HG03571 (cell line): ENCODE results near the gene MRPL51.
"Not testable (repeated sequence)": the region's sequence is repeated elsewhere in the genome, so short reads cannot be mapped to it uniquely, and the experiment has no call there.

Source experiments
- ATAC-seq: cut with Tn5 transposase; IDR thresholded peaks from one replicate; pipeline ENCODE4 v1.9.1; 2021; ENCODE audit not compliant: unreplicated experiment

The MRPL51 gene

DNA sequence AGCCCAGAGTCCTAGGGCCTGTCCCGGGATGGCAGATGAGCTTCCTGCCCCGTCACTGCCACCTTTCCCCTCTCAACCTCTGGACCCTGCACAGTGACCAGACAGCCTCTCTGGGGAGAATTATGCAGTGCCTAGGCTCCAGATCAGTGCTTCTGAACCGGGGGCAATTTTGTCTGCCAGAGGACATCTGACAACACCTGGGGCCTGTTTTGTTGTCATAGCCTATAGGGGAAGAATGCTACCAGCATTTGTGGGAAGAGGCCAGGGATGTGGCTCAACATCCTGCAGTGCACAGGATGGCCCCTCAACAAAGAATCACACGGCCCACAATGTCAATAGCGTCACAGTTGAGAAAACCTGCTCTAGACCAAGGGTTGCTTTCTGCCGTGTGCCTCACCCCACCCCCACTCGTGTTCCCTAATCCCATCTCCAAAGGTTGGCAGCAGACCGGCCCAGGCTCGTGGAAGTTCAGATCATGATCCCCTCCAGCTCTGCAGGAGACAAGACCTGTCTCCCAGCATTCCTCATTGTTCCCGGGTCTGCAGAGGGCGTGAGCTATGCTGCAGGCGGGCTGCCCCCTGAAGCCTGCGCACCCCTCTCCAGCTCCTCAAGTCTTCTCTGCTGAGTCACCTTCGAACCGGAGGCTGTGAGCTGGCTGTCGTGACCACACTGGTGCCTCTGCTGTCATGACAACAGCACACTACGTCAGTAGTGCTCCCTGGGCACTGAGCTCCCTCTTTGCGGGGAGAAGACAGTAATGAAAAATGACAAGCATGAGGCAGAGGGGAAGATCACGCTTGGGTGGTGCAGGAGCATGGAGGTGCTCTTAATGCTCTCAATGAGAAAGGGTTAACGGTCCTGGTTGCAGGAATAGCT lies 39.2 kb upstream of the MRPL51 start:
- no peak for ATAC-seq

DNA sequence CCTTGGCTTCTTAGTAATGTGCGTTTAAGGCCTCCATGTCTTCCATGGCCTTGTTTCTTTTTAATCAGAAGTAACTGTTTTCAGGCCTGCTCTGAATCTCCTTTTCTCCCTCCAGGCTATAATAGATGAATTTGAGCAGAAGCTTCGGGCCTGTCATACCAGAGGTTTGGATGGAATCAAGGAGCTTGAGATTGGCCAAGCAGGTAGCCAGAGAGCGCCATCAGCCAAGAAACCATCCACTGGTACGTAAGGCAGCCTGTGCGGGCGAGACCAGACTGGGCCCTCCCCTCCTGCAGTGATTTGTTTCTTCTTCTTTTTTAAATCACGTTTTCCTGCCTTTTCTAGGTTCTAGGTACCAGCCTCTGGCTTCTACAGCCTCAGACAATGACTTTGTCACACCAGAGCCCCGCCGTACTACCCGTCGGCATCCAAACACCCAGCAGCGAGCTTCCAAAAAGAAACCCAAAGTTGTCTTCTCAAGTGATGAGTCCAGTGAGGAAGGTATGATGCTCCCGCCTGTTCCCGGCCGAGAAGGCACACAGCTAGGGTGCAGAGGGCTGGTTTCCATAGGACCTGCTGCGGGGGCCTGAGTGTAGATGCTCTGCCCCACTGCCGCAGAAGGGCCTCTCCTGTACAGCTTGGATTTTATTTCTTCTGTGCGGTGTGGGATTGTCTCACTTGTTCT lies 37.7 kb upstream of the MRPL51 start:
- ATAC-seq, result no peak

DNA sequence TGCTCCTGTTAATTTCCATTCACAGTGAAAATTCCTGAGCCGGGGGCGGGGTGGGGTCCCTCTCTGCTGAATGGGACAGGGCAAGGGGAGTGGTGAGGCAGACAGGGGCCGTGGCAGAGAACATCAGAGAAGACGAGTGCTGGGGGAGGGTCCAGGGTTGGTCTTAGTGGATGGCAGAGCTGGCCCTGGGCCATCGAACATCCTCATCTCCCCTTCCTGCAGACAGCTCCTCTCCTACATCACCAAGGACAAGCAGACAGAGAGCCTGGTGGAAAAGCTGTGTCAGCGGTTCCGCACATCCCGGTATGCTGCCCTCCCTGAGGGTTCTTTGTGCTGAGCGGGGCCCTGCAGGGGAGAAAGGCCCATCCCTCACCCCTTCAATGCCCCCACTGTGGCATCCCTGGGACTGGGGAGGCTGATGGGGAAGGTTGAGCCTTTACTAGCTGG lies 36.3 kb upstream of the MRPL51 start:
- no peak for ATAC-seq

DNA sequence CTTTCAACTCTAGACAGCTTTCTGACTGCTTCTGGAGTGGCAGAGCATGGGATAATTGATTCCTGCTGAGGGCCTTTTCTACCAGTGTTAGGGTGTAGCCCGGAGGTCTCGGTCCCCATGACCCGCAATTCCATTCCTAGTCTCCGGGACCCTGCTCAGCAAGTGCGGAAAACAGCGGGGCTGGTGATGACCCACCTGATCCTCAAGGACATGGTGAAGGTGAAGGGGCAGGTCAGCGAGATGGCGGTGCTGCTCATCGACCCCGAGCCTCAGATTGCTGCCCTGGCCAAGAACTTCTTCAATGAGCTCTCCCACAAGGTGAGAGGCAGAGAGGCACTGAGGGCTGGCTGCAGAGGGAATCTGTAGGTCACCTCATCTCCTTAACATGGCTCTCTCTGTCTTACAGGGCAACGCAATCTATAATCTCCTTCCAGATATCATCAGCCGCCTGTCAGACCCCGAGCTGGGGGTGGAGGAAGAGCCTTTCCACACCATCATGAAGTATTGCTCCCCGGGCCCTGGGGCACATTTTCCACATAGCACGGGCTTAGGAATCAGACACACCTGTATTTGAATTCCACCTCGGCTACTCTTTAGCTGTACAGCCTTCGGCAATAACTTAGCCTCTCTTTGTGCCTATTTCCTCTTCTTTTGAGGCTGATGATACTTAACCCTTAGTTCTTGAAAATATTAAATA lies 35.6 kb upstream of the MRPL51 start:
- no peak for ATAC-seq

- ATAC-seq, result no peak
Observed at GRCh38 chr12:6527711-6528110, 34.6 kb upstream of the MRPL51 start.

DNA sequence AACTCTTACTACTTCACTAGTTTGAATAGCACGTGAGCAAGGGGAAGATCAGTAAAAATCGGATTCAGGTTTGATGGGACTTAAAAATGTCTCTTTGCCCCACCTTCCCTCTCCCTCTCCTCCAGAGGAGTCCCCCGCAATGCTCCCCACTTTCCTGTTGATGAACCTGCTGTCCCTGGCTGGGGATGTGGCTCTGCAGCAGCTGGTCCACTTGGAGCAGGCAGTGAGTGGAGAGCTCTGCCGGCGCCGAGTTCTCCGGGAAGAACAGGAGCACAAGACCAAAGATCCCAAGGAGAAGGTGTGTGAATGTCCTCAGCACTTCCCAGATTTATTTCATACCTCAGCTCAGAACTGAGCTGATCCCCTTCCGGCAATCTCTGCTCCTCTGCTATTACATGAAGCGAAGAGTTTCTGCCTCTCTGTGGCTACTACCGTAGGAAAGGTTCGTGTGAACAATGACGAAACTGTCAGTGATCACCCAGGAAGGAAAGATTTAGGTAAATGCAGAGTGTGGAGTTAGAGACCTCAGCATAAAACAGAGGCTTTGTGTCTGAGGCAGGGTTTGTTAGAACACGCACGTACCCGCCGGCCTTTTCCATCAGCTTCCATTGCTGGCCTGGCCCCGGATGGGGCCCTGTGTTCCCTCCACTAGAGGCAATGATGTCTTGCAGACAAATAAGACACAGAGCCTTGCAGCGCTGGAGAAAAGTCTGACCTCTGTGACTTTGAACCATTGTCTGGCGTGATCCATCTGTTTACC lies 33.9 kb upstream of the MRPL51 start:
- ATAC-seq, result no peak

DNA sequence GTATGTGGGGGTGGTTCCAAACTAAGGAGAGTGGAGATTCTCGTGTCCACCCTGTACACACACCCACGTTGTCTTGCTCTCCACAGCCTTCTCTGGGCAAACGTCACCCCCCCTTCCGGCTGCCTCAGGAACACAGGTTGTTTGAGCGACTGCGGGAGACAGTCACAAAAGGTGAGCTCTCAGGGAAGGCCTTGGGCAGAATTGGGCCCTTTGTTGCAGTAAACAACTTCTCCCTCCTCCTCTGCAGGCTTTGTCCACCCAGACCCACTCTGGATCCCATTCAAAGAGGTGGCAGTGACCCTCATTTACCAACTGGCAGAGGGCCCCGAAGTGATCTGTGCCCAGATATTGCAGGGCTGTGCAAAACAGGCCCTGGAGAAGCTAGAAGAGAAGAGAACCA lies 33.1 kb upstream of the MRPL51 start:
- ATAC-seq, result no peak

DNA sequence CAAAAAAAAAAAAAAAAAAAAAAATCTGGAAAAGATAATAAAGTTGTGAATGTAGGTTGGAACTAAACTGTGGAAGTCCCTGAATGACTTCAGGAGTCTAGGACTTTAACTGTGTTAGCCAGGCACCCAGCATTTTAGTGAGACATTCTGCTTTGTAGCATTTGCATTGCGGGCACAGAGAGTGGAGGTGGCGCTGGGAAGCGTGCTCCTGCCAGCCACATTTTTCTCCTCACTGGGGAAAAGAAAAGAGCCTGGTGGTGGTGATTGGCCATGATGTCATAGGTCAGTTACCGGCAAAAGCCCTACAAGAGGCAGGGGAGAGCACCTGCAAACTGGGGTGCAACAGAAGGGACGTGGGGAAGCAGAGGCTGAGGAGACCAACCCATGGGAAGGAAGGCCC lies 31.6 kb upstream of the MRPL51 start:
- ATAC-seq, result no peak

- ATAC-seq, result no peak
Observed at GRCh38 chr12:6523708-6524107, 30.6 kb upstream of the MRPL51 start.

- no peak for ATAC-seq
Observed at GRCh38 chr12:6522193-6522592, 29.1 kb upstream of the MRPL51 start.

DNA sequence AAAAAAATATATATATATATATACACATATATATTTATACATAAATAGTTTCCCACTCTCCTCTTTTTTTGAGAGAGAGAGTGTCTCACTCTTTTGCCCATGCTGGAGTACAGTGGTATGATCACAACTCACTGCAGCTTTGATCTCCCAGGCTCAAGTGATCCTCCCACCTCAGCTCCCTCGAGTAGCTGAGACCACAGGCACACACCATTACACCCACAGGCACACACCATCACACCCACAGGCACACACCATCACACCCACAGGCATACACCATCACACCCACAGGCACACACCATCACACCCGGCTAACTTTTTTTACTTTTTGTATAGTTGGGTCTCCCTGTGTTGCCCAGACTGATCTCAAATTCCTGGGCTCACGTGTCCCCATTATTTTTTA lies 27.1 kb upstream of the MRPL51 start:
- no peak for ATAC-seq

- ATAC-seq, result no peak
Observed at GRCh38 chr12:6508087-6508486, 15.0 kb upstream of the MRPL51 start.

DNA sequence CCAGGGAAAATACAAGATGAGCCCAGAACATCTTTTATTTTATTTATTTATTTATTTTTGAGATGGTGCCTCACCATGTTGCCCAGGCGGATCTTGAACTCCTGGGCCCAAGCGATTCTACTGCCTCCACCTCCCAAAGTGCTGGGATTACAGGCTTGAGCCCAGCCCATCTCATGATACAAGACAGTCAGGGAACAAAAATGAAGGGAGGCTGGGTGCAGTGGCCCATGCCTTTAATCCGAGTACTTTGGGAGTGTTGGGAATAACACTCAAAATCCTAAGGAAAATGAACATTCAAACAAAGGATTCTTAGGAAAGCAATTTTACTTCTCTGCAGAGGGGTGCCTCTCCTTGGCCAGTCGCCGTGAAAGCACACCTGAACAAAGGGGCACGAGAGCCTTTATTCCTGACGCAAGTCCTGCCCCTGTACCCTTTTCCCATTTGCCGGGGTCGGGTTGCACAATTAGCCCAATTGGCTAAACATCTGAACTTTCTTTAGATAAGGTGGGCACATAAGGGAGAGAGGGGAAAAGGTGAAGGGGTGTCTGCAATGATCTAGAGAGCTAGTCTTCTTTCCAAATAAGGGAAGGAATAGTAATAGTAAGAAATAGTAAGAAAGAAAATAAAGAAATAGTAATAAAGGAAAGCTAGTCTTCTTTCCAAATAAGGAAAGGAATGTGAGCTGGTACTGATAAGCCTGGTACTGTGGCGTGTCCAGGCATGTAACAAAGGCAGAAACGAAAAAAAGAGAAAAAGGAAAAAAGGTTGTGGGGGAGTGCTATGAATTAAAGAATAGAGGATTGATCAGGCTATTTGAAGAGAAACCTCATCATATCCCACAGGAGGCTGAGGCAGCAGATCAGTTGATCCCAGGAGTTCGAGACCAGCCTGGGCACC lies 14.3 kb upstream of the MRPL51 start:
- no peak for ATAC-seq

- no peak for ATAC-seq
Observed at GRCh38 chr12:6500466-6500865, 7.4 kb upstream of the MRPL51 start.

GRCh38 chr12:6497291-6497690 lies 4.2 kb upstream of the MRPL51 start:
- not testable (repeated sequence) for ATAC-seq

DNA sequence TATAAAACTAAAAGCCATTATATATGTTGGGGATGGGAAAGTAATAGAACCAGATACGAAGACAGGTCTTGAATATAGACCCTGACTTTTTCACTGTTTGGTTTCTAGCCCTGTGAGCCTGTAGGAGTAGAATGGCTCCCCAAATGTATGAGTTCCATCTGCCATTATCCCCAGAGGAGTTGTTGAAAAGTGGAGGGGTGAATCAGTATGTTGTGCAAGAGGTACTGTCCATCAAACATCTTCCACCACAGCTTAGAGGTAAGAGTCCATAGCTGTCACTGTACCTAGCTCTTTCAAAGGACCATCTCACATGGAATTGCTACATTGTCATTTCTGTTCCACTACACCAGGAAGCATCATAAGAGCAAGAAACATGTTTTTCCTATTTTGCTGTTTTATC lies 1.9 kb upstream of the MRPL51 start:
- no peak for ATAC-seq

GRCh38 chr12:6494258-6494743 lies 1.2 kb upstream of the MRPL51 start:
- peak; percentile 29 for ATAC-seq

GRCh38 chr12:6493497-6494257 lies 615 bp upstream of the MRPL51 start, which contains the start of gene NCAPD2:
Gene NCAPD2 (plus strand): TSS chr12:6494102. CDS start chr12:6495099, 997 bp downstream.
- ATAC-seq, result peak; percentile 89

GRCh38 chr12:6490673-6491072 lies 2.4 kb downstream of the MRPL51 start:
- ATAC-seq, result not testable (repeated sequence)
